Myocyte (in vitro differentiated cells): ENCODE results near the gene BTK. TPM values are rescaled to one million over a fixed set of nuclear protein-coding genes. Genes with fewer than 3 reads are reported as not detected.

Experiments
- DNase-seq: peaks from one replicate; pipeline ENCODE4 v3.0.0-alpha.2; 2012; ENCODE audit warnings: low read depth
- total RNA-seq: library from RNA; depleted of rRNA; stranded (reverse); fragments of >200 nt; gene quantifications from 2 replicates; pipeline ENCODE4 v1.2.3, GENCODE V29; 2014

The BTK gene
- total RNA-seq, 1 donor from 2014 or later: not detected

DNA sequence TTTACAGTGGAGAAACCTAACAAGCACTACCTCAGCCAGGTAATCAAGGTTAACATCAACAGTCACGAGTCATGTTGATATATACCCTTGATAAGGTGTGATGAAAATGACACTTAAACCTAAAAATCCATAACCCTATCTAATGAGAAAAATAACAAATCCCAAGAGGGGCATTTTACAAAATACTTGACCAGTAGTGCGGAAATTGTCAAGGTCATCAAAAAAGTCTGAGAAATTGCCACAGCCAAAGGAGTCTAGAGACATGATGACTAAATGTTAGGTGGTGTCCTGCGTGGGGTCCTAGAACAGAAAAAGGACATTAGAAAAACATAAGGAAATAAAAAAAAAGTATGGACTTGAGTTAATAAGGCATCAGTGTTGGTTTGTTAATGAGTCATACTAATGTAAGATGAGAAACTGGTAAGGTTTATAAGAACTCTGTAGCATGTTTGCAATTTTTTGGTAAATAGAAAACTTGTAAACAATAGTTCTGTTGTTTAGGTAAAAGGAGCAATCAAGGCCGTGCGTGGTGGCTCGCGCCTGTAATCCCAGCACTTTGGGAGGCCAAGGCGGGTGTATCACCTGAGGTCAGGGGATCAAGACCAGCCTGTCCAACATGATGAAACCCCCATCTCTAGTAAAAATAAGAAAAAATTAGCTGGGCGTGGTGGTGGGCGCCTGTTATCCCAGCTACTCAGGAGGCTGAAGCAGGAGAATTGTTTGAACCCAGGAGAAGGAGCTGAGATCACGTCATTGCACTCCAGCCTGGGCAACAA is 7.7 kb upstream of the BTK start:
- no peak for DNase-seq

GRCh38 chrX:101391831-101392230 is 5.8 kb upstream of the BTK start:
- no peak for DNase-seq

DNA sequence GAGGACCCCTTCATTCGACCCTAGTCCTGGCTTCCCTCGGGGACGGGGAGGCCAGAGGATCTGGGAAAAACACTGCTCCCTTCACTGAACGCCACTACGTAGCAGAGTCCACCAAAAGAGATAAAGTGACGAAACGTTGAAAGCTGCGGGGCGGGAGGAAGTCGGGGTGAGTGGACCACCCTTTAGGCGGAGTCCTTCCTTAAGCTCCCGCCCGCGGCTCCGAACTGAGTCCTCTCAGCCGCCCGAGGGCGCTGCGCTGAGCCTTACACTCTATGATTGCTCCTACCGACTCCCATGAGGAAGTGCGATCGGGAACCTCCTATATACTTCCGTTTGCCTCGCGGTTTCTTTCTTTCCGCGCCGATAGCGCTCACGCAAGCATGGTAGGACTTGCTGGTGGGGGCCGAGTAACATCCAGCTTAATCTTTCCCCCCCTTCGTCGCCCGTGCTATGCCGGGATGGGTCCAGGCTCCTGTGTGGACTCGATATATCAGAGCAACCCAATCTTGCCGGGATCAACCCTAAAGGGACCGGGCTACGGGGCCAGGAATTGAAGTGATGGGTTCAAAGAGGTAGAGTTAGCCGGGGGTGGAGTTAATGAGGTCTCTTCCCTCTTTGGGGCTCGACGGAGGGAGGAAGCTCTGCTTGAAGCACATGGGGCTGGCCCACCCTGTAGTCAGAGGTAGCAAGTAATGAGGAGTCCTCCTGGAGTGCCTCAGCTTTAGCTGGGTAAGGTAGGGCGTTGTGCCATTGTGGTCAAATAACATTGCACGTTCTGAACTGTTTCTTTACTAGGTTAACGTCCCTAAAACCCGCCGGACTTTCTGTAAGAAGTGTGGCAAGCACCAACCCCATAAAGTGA is 4.9 kb upstream of the BTK start, which contains the start of gene RPL36A:
Gene RPL36A (plus strand): TSS at position 348 of the 862 bp plus-strand sequence. CDS start 33 bp downstream, at position 381.
- peak; percentile 87 for DNase-seq

- no peak for DNase-seq
Observed at GRCh38 chrX:101388604-101389003, 2.6 kb upstream of the BTK start.

DNA sequence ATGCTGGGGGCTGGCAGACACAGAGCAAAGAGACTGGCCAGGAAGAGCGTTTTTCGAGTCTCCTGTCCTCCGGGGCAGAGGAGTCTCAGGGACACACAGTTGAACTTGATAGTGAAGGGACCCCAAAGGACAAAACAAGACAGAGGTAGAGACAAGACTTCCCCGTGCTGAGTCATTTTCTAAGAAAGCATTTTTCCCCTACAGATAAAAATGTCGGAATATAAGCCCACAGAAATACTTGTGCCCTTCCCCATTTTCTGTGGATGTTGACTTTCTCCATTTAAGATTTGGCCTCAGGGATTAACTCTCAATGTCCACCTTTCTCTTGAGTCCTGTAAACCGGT is 523 bp upstream of the BTK start:
- no peak for DNase-seq

GRCh38 chrX:101385026-101385684 is 836 bp downstream of the BTK start:
- no peak for DNase-seq

DNA sequence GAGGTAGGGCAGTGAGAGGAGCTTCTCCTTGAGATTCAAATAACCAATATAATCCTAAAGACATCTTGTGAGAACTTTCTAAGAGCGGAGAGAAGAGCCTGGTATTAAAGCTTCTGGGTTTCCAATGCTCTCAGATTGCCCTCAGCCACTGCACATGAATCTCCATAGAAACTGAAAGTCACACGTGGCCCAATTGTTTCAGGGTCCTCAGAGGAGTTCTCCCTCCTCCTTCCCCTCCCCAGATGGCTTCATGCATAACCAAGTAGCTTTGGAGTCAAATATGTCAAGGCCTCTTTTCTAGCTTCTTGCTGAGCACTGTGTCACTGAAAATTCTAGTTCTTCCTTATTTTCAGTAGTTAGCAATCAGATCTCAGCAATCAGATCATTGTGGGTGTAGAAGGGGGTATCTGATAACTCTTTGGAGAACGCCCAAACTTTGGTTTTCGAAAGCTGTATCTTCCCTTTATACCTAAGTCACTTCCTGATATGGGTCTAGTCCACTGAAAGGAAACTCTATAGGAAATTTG is 2.2 kb downstream of the BTK start:
- DNase-seq: no peak

- no peak for DNase-seq
Observed at GRCh38 chrX:101377547-101377946, 8.4 kb downstream of the BTK start.

GRCh38 chrX:101370888-101371504 is 15.0 kb downstream of the BTK start:
- no peak for DNase-seq

DNA sequence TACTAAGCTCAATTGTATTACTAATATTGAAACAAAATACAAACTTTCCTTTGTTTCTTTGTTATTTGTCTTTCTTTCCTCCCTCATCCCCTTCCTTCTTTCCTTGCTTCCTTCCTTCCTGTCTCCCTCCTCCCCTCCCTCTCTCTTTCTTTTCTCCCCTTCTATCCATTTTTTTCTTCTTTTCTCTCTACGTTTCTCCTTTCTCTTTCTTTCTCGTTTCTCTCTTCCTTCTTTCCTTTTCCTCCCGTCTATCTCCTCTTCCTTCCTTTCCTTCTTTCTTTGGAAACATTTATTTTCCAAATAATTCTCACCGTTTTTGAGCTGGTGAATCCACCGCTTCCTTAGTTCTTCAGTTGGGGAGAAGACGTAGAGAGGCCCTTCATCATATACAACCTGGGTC is 16.3 kb downstream of the BTK start:
- no peak for DNase-seq

GRCh38 chrX:101368800-101369199 is 17.2 kb downstream of the BTK start:
- DNase-seq: no peak

- no peak for DNase-seq
Observed at GRCh38 chrX:101365301-101365795, 20.6 kb downstream of the BTK start.

DNA sequence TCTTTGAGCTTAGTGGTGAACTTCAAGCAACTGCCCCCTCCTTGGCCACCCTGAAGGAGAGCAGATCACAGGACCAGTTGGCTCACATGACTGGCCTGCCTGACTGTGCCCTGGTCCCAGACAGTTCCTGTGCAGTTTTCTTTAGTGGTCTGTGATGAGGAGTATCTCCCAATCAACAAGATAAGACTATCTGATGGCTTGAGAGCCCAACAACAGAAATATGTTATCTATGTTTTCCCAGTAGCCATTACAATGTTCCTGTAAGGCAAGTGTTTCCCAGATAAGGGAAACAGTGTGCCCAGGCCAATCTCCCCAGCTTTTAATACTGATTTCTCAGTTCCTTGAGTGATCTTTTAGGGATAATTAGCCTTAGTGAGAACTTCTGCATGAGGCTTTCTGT is 23.2 kb downstream of the BTK start:
- DNase-seq: no peak

- no peak for DNase-seq
Observed at GRCh38 chrX:101362116-101362515, 23.9 kb downstream of the BTK start.

GRCh38 chrX:101360390-101360789 is 25.6 kb downstream of the BTK start:
- no peak for DNase-seq

DNA sequence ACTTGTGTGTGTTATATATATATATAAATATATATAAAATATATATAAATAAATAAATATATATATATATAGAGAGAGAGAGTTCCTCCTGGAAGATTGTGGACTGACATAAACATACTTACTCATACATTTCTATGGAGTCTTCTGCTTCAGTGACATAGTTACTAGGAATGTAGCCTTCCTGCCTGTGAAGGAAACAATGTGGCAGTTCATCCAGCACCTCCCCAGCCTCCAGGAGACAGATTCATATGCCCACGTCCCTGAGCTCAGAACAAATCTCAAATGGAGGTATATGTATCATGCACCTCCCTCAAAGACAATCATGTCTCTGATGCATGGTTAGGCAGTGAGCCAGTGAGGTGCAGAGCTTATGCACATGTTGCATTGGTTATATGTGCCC is 26.0 kb downstream of the BTK start:
- no peak for DNase-seq

GRCh38 chrX:101357166-101357795 is 28.7 kb downstream of the BTK start:
- DNase-seq: peak; percentile 9

DNA sequence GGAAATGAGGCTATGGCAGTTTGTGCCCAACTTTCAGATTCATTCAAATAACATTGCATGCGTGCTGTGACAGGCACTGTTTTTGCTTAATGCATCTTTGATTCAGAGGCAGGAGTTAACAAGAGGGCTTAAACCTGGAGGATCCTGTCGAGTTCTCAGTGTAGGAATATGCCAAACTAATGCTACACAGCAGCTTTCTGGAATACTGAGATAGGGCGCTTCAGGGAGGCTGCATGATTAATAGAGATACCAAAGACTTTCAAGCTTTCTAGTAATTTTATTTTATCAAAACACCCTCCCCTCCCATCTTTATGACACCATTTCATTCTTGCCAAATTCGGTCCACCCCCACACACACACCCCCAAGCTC is 36.8 kb downstream of the BTK start:
- DNase-seq: no peak

DNA sequence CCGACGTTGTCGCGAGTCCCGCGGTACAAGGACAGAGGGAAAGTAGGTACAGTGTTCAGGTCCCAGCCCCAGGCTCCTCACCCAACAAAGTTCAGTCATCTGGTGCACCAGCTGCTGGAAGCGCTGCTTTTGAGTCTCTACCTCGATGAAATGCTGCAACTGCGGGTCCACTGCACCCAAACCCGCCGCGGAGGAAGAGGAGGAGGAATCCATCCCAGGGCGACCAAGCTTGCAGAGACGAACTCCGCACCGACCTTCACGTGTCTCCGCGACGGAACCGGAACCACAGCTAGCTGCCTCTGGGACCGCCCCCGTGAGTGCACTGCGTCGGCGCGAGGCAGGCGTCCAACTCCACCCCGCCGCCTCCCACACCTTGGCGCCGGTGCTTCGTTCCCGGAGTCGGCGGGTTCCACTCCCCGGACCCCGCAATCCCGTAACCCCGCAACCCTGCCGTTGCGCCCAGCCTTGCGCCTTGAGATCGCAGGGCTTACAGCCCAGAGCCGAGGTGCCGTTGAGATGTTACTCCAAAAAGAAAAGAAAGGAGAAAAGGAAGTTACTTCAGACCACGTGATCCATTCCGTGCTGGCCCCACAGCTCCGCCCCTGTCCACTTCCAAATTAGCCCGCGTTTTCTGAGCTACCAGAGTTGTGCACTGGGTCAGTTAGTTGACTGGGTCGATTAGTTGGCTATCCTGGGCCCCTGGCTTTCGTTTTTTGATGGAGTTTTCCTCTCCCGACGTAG is 37.4 kb downstream of the BTK start, which contains the start of gene TIMM8A:
Gene TIMM8A (minus strand): TSS at position 291 of the 741 bp plus-strand sequence. CDS start 78 bp downstream, at position 213.
- peak; percentile 77 for DNase-seq
